GM12891 (cell line): Measurements from ENCODE around the gene SMG6.

Source experiments
- POLR2A ChIP-seq: IDR thresholded peaks from 2 replicates; pipeline ENCODE4 v1.6.1; 2011; ENCODE audit warnings: low read depth, low read length, control low read depth
- POU2F2 ChIP-seq: IDR thresholded peaks from 2 replicates; pipeline ENCODE4 v1.6.1; 2011; ENCODE audit warnings: low read depth, mild to moderate bottlenecking, control low read depth, low read length, moderate library complexity
- TAF1 ChIP-seq: IDR thresholded peaks from 2 replicates; pipeline ENCODE4 v1.6.1; 2011; ENCODE audit warnings: low read depth, low read length, control low read depth

GRCh38 chr17:2081564-2081963 lies 222.0 kb downstream of the SMG6 start:
- TF ChIP-seq POLR2A (no peak), TAF1 (no peak), POU2F2 (no peak)
